Activated naive CD4-positive, alpha-beta T cell (primary cell): ENCODE measurements around the gene SLC35G3.
"Not testable (repeated sequence)": the region's sequence is repeated elsewhere in the genome, so short reads cannot be mapped to it uniquely, and the experiment has no call there.

ENCODE experiments used
- DNase-seq, 4 experiments: peaks; one replicate each; lab custom pipeline; 2025; lab: John Stamatoyannopoulos, UW

Gene SLC35G3

DNA sequence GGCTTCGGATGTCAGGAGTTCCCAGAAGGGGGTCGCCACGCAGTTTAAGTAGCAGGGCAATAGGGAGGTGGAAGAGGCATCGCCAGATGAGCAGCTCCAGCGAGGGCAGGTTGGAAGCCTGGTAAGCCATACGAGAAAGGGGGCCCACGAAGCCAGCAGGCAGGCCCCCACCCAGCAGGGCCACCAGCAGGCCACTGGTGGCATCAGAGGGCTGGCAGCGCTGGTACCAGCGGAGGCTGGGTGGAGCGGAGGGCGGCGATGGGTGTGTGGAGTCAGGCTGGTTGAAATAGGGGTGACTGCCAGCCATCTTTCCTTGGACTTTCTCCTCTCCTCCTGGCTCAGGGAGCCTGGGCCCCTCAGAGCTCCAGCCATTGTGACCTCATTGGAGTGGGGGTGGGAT is at the start of gene SLC35G3:
Gene SLC35G3 (minus strand): TSS at position 393 of the 400 bp plus-strand sequence. CDS start 86 bp downstream, at position 307.
- DNase-seq: not testable (repeated sequence)

DNA sequence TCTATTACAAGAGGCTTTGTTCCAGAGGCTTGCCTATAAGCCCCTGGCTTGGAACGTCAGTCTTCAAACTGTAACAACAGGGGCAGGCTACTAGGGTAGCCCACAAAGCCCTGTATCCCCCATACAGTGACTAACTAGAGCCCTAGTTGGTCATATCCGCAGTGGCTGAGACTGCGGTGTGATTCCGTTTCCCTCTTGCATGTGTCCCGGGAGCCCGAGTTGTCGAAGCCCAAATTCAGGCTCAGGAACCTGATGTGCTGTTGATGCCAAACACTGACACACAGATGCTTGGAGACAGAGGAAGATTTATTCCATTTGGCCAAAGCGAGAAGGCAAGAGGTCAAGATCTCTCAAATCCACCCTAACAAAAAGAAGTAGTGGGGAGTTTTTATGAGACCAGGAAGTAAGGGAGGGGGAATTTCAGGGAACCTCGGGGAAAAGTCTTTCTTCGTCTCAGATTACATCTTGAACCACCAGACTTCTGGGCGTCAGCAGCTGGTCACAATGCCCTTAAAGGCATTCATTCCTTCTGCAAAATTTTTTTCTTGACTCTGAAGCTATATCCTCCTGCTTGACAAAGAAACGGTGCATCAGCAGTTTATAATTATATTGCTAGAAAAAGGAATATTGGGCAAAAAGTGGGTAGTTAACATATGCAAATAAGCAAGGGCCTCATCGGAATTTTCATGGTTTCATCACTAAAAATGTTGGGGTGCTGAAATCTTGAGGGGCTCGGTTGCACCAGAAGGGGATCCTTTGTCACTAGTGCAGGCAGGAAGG is 49.6 kb upstream of the SLC35G3 start:
- peak in 3 of 4 experiments; percentile 10 to 44 (median 31) for DNase-seq

DNA sequence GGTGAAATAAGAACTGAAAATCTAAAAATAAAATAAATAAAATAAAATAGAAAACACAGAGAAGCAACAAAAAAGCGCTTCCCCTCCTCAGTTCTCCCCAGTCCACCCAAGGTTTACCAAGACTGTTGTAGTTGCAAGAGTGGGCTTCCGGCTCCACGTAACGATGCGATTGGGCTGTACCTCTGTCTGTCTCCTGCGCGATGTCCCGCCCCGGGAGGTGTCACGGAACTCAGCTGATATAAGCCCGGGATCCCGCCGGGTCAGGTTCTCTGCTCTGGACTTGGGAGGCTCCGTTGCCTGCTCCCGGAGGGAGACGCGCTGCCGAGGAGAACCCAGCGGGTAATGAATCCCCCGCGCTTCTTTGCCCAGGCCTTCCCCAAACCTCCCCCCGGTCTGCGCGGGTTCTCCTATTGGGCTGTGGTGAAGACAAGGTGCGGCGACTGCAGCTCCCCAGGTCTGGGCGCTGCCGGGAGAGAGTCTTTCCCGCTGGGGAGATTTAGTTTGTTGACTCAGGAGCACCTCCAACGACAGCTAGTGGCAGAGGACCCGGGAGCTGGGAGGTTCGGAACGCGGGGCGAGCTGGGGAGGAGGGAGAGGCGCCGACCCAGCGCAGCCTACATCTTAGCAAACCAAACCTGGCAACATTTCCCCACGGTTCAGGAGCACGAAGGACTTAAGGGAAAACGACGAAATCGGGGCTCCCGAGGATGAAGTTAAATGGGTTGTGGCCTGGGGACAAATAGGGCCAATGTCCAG is 48.8 kb upstream of the SLC35G3 start, which contains the start of gene SLFN5:
Gene SLFN5 (plus strand): TSS at position 268 of the 756 bp plus-strand sequence. CDS start 15,619 bp downstream, outside the sequence.
- DNase-seq: peak; percentile 61 to 96 (median 88)

DNA sequence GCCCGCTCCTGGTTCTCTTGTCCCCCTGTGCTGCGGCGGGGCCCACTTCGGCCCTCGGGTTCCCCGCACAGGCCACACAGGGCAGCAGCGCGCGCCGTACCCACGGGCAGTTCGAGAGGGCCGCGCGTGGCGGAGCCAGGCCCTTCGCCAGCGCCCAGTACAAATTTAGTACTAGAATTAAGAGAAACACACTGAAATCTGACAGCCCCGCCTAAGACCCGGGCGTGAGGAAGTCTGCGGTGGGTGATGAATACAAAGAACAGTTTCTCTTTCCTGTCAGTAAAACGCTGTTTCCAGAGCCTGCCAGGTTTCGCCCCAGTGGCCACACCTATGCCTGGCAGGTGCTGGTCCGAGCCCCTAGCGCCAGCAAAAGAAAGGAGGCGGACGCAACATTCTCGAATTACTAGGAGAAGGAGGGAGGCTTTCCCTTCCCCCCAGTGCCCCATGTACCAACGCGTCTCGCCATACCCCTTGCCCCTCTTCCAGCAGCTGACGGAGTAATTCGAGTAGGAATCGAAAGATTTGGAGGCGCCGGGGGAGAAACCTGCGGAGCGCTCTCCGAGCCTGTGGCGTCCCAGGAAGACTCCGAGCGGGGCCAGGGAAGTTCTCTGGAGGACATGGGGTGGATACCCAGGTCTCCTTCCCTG is 48.1 kb upstream of the SLC35G3 start:
- peak; percentile 35 to 80 (median 63) for DNase-seq

DNA sequence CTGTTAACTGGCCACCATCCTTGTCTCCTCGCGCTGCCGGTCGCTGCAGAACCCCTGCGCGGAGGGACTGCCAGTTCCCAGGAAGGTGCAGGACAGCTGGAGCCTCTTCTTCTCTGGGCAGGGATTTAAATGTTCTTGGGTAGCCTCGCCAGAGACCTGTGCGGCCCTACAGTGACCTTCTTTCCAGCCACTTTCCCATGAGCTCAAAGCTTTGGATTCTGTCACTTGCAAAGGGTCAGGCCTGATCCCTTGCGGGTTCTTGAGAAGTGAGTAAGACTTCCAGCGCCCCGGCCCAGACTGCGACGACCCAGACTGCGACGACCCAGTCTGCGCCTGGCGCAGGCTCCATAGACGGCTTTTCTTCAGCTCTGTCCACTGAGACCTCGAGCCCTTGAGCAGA is 47.3 kb upstream of the SLC35G3 start:
- DNase-seq: peak in 2 of 4 experiments; percentile 28 to 33

DNA sequence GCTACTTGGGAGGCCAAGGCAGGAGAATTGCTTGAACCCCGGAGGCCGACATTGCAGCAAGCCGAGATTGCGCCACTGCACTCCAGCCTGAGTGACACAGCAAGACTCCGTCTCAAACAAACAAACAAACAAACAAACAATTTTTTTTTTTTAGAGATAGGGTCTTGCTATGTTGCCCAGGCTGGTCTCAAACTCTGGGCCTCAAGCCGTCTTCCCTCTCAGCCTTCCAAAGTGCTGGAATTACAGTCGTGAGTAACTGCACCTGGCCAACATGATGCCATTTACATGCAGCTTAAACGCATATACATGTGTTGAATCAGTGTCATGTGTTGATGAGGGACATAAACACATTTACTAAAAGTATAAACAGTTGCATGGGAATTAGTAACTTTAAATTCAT is 46.7 kb upstream of the SLC35G3 start:
- no peak for DNase-seq

DNA sequence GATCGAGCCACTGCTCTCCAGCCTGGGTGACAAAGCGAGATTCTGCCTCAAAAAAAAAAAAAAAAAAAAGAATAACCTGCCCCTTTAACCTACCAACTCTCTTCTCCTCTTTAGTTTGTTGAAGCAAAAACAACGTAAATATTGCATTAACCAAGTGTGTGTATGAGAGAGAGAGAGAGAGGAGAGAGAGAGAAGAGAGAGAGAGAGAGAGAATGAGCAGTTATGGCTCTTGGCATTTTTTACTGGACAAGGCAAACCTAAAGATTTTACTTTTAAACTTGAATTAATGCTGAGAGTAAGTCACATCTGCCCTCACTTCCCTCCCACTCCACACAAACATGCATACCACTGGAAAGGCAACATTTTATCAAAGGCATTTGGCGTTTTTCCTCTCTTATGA is 45.6 kb upstream of the SLC35G3 start:
- DNase-seq: no peak

DNA sequence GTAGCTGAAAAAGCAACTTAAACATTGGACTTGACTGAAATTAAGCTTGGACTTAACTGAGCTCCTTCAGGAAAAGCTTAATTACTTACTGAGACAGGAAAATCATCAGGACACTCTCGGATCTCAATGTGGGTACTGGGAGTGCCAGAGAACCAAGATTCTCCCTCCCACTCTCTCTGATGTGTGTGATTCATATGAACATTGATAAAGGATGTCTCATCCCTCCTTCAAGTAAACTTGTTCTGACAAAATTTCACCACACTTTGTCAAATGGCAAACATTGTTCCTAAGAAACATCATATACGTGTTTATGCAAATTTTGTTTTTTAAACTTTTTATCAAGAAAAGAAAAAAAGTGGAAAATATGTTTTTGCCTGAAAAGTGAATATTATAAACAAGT is 44.6 kb upstream of the SLC35G3 start:
- DNase-seq: no peak

DNA sequence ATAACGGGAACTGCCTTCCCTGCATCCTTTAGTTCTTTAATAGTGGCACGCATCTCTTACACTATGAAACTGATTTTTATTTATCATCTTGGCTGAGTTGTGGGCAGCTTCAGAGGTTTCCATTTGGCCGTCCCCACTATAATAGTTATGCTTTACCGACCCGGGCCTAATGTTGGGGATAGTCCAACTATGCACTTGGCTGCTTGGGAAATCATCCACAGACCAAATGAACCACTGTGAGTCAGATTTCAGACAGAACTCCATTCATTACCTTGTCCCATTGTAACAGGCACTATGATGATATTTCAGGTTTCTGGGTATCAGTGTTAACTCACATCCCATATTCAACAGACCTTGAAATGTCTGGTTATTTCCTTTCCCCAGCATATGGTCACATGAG is 42.6 kb upstream of the SLC35G3 start:
- DNase-seq: no peak

DNA sequence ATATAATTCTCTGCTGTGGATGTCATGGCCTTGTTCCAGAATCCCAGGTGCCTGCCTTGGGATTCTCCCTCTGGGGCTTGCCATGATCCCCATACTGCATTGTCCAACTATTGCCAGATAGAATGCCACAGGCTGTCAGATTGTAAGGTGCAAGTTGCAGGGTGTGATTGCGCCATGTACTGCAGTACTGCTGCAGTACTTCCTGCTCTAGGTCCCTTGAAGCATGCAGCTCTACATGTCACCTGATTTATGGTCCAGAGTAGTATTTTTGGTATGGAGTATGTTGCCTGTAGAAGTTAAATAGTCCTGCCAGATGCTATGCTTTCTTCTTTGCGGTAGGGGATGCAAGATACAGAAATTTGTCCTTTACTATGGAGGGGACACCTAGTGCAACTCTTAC is 41.7 kb upstream of the SLC35G3 start:
- DNase-seq: no peak

DNA sequence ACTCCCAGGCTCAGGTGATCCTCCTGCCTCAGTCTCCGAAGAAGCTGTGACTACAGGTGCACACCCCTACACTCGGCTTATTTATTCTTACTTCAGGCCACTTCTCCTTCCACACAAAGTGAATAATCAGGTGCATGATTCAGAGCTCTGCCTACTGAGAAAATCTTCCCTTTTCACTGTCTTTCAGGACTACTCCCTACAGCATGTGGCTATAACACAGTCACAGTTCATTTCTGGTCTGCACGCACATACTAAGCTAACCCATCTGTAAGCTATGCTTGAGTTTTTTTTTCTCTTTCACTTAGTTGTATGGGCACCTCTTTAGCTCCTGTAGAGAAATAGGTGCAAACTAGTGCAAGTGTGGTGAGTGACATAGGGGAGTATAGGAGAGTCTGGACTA is 41.1 kb upstream of the SLC35G3 start:
- no peak for DNase-seq

DNA sequence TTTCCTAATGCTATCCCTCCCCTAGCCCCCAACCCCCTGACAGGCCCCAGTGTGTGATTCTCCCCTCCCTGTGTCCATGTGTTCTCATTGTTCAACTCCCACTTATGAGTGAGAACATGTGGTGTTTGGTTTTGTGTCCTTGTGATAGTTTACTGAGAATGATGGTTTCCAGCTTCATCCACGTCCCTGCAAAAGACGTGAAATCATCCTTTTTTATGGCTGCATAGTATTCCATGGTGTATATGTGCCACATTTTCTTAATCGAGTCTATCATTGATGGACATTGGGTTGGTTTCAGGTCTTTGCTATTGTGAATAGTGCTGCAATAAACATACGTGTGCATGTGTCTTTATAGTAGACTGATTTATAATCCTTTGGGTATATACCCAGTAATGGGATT is 40.1 kb upstream of the SLC35G3 start:
- not testable (repeated sequence) for DNase-seq

DNA sequence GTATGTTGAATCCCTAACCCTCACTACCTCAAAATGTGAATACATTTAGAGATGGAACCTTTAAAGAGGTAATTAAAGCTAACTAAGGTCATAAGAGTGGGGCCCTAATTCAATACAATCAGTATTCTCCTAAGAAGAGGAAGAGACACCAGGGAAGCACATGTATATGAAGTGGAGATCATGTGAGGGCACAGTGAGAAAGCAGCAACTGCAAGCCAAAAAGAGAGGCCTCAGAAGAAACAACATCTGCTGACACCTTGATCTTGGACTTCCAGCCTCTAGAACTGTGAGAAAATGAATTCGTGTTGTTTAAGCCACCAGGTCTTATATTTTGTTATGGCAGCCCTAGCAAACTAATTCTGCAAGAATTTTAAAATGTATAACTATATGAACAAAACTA is 35.4 kb upstream of the SLC35G3 start:
- DNase-seq: no peak

DNA sequence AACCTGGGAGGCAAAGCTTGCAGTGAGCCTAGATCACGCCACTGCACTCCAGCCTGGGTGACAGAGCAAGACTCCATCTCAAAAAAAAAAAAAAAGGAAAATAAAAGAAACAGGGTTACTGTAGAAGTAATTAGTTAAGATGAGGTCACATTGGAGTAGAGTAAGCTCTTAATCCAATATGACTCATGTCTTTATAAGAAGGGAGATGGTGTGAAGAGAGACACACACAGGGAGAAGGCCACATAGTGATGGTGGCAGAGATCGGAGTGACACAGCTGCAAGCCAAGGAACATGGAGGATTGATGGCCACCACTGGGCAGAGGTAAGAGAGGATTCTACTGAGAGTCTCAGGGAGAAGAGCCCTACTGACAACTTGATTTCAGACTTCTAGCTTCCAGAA is 33.4 kb upstream of the SLC35G3 start:
- no peak for DNase-seq

DNA sequence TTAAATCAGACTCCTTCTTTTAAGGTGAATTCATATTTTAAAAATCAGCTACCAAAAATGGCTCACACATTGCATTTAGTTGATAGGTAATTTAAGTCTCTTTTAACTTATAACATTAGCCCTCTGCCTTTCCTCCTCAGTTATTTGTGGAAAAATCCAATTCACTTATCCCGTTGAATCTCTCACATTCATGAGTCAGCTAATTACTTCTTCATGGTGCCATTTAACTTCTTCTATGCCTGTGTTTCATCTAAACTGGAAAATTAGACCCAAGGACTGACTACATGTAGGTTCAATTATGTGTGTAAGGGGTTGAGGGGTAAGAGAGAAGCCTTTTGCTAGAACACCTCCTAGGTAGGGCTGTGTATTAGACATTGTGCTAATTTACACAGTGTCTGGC is 30.2 kb upstream of the SLC35G3 start:
- no peak for DNase-seq

DNA sequence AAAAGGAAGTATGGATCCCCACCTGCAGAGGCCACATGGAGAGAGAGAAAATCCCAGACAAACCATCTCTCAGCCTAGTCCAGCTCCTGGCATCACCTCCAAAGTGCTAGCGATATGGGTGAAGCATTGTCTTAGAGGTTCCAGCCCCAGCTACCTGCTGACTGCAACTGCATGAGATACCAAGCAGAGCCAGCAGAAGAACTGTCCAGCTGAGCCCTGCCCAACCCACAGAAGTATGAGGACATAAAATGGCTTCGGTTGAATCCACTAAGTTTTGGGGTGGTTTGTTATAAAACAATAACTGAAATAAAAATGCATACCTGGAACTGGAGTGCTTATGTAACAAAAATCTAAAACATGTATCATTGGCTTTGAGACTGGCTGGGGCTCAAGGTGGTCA is 28.3 kb upstream of the SLC35G3 start:
- no peak for DNase-seq

DNA sequence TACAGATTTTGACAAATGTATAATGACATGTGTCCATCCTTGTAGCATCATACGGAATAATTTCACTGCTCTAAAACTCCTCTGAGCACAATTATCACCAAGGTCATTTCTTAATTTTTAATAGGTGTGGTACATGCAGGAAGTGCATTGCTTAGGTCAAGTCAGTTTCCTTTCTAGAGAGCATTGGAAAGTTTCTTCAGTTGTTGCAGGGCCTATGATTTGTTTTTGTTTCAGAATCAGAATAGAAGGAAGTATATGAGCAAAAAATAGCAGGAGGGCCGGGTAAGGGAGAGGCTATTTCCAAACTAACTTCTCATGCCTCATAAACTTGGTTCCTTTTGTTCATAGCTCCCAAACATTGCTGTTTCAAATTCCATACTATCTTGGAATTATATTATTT is 24.7 kb upstream of the SLC35G3 start:
- no peak for DNase-seq

DNA sequence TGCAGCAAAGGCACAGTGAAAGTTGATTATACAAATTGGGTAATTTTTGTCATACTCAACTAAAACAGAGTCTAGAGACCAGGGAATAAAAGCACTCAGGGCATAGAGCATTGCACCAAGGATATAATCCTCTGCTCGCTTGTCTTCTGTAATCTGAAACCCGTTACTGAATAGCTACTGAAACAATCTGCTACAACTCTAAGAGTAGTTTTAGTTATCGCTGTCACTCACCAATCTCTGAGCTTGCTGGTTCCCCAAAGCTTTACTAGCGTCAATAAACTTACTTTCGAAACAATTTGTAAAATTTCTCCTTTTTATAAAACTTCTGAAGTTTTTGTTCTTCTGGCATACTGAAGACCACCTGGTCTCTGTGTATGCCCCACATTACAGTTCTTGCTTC is 22.9 kb upstream of the SLC35G3 start:
- DNase-seq: no peak

DNA sequence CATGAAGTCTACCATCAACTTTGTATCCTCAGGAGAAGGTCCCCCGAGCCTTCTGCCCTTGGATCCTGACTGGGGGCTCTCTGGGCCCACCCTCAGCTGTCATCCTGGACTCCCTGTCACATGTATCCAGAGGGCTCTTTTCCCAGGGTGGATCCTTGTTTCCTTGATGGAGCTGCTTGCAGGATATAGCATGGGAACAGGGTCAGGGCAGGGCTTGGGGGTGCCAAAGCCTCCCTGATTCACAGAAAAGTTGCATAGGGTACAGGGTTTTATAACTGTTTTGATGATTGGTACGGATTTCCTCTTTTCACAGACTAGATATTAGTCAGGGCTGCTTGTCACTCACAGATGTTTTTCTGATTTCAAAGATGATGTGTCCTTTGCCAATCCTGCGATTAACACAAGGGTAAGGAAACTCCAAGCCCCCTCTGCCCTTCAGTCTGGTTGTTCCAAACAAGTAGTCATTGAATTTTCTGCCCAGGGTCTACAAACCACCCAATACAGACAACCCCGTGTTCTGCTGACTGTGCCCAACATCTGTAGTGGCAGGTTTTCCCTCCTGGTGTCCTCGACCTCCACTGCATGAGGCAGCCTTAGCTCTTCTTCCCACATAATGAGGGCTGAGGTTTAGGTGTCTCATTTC is 20.6 kb upstream of the SLC35G3 start:
- DNase-seq: peak in 2 of 4 experiments; percentile 9 to 22

DNA sequence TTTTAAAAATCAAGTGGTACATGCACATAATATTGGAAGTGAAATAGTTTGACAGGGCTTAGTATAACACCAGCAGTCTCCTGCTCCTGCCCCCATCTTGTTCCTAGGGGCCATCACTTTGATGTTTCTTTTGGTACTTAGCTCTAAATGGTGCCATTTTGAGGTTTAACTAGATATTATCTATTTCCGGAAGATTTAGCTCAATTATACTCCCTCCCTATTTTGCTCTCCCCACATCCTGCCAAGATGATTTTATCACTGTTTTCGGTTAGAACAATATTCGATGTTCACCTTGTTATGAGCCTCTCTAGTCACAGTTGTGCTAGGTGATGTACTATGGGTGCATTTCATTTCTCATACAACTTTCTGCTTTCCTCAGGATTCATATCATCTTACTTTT is 20.0 kb upstream of the SLC35G3 start:
- DNase-seq: no peak

DNA sequence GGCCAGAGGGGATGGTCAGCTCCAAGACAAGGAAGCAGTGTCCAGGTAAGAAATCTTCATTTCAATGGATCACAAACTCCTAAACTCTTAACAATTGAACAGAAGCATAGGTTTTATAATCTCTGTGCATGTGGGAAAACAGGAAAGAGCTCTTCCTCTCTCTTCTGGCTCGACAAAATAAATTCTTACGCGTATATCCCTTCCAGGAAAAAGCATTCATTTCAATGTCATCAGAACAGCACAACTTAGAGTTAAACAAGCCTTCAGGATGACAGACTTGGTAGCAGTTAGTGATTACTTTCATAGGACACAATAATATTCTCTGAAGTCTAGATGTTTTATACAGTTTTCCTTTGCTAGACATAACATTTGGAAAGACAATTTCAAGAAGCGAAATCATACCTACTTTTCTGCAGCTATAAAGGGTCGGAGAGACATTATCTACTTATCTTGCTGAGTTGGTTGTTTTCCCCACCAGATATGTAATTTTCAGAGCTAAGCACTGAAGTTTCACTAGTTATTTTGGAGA is 19.3 kb upstream of the SLC35G3 start:
- no peak for DNase-seq

DNA sequence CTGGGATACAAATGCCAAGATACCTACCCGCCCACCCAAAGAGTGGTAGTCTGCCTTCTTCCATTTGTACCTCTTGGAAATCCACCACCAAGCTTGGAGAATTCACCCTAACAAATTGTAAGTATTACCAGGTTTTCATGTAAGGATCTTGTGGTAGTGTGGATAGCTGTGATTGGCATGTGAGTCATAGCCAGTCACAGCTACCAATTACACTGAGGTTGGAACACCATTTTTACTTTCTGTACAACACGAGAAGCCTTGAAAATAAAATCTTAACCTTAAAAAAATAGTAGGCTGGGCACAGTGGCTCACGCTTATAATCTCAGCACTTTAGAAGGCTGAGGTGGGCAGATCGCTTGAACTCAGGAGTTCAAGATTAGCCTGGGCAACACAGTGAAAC is 18.5 kb upstream of the SLC35G3 start:
- DNase-seq: no peak
